HUES6 (cell line): Measurements from ENCODE around the gene U2SURP.
"Not testable (repeated sequence)": the region's sequence is repeated elsewhere in the genome, so short reads cannot be mapped to it uniquely, and the experiment has no call there.

Experiments used
- H3K27ac ChIP-seq: 2 replicates; pipeline ENCODE4 v1.7.0; 2013; ENCODE audit warnings: low read depth, mild to moderate bottlenecking, low read length, inconsistent platforms
- H3K27me3 ChIP-seq: 2 replicates; pipeline ENCODE4 v1.6.1; 2013; ENCODE audit warnings: low read length; ENCODE audit not compliant: control insufficient read depth, insufficient read depth
- H3K36me3 ChIP-seq: 2 replicates; pipeline ENCODE4 v1.6.1; 2013; ENCODE audit warnings: low read length; ENCODE audit not compliant: control insufficient read depth, insufficient read depth
- H3K4me1 ChIP-seq: 2 replicates; pipeline ENCODE4 v1.6.1; 2013; ENCODE audit warnings: low read length; ENCODE audit not compliant: control insufficient read depth, insufficient read depth
- H3K4me3 ChIP-seq: 2 replicates; pipeline ENCODE4 v1.5.1; 2013; ENCODE audit warnings: low read depth, low read length
- H3K9ac ChIP-seq: one replicate; pipeline ENCODE4 v1.6.1; 2013; ENCODE audit warnings: mild to moderate bottlenecking, low read length
- H3K9me3 ChIP-seq: 2 replicates; pipeline ENCODE4 v1.6.1; 2013; ENCODE audit warnings: low read depth, low read length; ENCODE audit not compliant: control insufficient read depth, insufficient read depth

The U2SURP gene

GRCh38 chr3:142977399-142977728 is 24.0 kb upstream of the U2SURP start:
- H3K4me3 ChIP-seq: no peak overlapping the region
- no peaks in the 10 kb centered on the region for H3K9me3 ChIP-seq
- H3K4me1 ChIP-seq: peaks cover 16% of the 10 kb centered on the region
- no peak overlapping the region for H3K27ac ChIP-seq
- no peak overlapping the region for H3K9ac ChIP-seq
- H3K27me3 ChIP-seq: no peaks in the 10 kb centered on the region
- no peaks in the 10 kb centered on the region for H3K36me3 ChIP-seq

GRCh38 chr3:142981108-142981507 is 20.3 kb upstream of the U2SURP start:
- no peaks in the 10 kb centered on the region for H3K36me3 ChIP-seq
- peaks cover 18% of the 10 kb centered on the region for H3K4me1 ChIP-seq
- H3K27me3 ChIP-seq: no peaks in the 10 kb centered on the region
- H3K27ac ChIP-seq: no peak overlapping the region
- H3K9ac ChIP-seq: no peak overlapping the region
- no peak overlapping the region for H3K4me3 ChIP-seq
- no peaks in the 10 kb centered on the region for H3K9me3 ChIP-seq

GRCh38 chr3:142982038-142982773 is 19.2 kb upstream of the U2SURP start:
- H3K27ac ChIP-seq: no peak overlapping the region
- no peak overlapping the region for H3K9ac ChIP-seq
- H3K36me3 ChIP-seq: no peaks in the 10 kb centered on the region
- peaks cover 19% of the 10 kb centered on the region for H3K4me1 ChIP-seq
- H3K4me3 ChIP-seq: no peak overlapping the region
- no peaks in the 10 kb centered on the region for H3K9me3 ChIP-seq
- no peaks in the 10 kb centered on the region for H3K27me3 ChIP-seq

GRCh38 chr3:142983318-142983717 is 18.1 kb upstream of the U2SURP start:
- Histone ChIP-seq H3K36me3 (no peaks in the 10 kb centered on the region), H3K27ac (no peak overlapping the region), H3K4me3 (no peak overlapping the region), H3K4me1 (peaks cover 26% of the 10 kb centered on the region), H3K27me3 (no peaks in the 10 kb centered on the region), H3K9me3 (no peaks in the 10 kb centered on the region), H3K9ac (no peak overlapping the region)

- Histone ChIP-seq H3K4me3 (no peak overlapping the region), H3K27ac (no peak overlapping the region), H3K9me3 (no peaks in the 10 kb centered on the region), H3K4me1 (peaks cover 26% of the 10 kb centered on the region), H3K27me3 (no peaks in the 10 kb centered on the region), H3K36me3 (no peaks in the 10 kb centered on the region), H3K9ac (no peak overlapping the region)
Observed at GRCh38 chr3:142984255-142984654, 17.1 kb upstream of the U2SURP start.

- H3K9ac ChIP-seq: no peak overlapping the region
- no peak overlapping the region for H3K4me3 ChIP-seq
- H3K9me3 ChIP-seq: no peaks in the 10 kb centered on the region
- no peak overlapping the region for H3K27ac ChIP-seq
- H3K4me1 ChIP-seq: peaks cover 12% of the 10 kb centered on the region; the same call in 1 of the 2 replicates
- no peaks in the 10 kb centered on the region for H3K27me3 ChIP-seq
- no peaks in the 10 kb centered on the region for H3K36me3 ChIP-seq
Observed at GRCh38 chr3:142987080-142987700, 14.2 kb upstream of the U2SURP start.

- Histone ChIP-seq H3K4me3 (no peak overlapping the region), H3K9me3 (no peaks in the 10 kb centered on the region), H3K27me3 (no peaks in the 10 kb centered on the region), H3K4me1 (peaks cover 8% of the 10 kb centered on the region; the same call in 1 of the 2 replicates), H3K36me3 (no peaks in the 10 kb centered on the region), H3K27ac (no peak overlapping the region), H3K9ac (no peak overlapping the region)
Observed at GRCh38 chr3:142987707-142988106, 13.7 kb upstream of the U2SURP start.

GRCh38 chr3:142988221-142988620 is 13.1 kb upstream of the U2SURP start:
- H3K9ac ChIP-seq, H3K4me3 ChIP-seq, H3K27ac ChIP-seq, H3K27me3 ChIP-seq, H3K9me3 ChIP-seq, H3K36me3 ChIP-seq, H3K4me1 ChIP-seq: not testable (repeated sequence)

GRCh38 chr3:142988826-142989225 is 12.5 kb upstream of the U2SURP start:
- not testable (repeated sequence) for H3K36me3 ChIP-seq, H3K27ac ChIP-seq, H3K4me1 ChIP-seq, H3K27me3 ChIP-seq, H3K9me3 ChIP-seq, H3K4me3 ChIP-seq, H3K9ac ChIP-seq

- H3K9me3 ChIP-seq: no peaks in the 10 kb centered on the region
- H3K27me3 ChIP-seq: no peaks in the 10 kb centered on the region
- no peaks in the 10 kb centered on the region for H3K36me3 ChIP-seq
- H3K9ac ChIP-seq: no peak overlapping the region
- no peak overlapping the region for H3K27ac ChIP-seq
- peaks cover 8% of the 10 kb centered on the region; the same call in 1 of the 2 replicates for H3K4me1 ChIP-seq
- no peak overlapping the region for H3K4me3 ChIP-seq
Observed at GRCh38 chr3:142990721-142991120, 10.6 kb upstream of the U2SURP start.

GRCh38 chr3:142992323-142992722 is 9.0 kb upstream of the U2SURP start:
- H3K4me3 ChIP-seq: no peak overlapping the region

More at GRCh38 chr3:142992323-142992722, 9.0 kb upstream of the U2SURP start:
- Histone ChIP-seq H3K9ac (no peak overlapping the region), H3K4me1 (peaks cover 6% of the 10 kb centered on the region; the same call in 1 of the 2 replicates), H3K27ac (no peak overlapping the region), H3K27me3 (no peaks in the 10 kb centered on the region), H3K36me3 (no peaks in the 10 kb centered on the region), H3K9me3 (no peaks in the 10 kb centered on the region)
